ENCODE data around the gene FCRLA.
"Not testable (repeated sequence)": the region's sequence is repeated elsewhere in the genome, so short reads cannot be mapped to it uniquely, and the experiment has no call there.

The FCRLA gene

GRCh38 chr1:161676958-161677689 lies 29.9 kb upstream of the FCRLA start:
- no peak for DNase-seq (ENCODE audit: low read depth)
- H3K4me3 ChIP-seq (ENCODE audit: low read length) = no peak overlapping the region
- TF ChIP-seq CTCF (conservative IDR thresholded peaks at IDR 0.05; ENCODE audit: low read depth, low read length) = no peak

DNA sequence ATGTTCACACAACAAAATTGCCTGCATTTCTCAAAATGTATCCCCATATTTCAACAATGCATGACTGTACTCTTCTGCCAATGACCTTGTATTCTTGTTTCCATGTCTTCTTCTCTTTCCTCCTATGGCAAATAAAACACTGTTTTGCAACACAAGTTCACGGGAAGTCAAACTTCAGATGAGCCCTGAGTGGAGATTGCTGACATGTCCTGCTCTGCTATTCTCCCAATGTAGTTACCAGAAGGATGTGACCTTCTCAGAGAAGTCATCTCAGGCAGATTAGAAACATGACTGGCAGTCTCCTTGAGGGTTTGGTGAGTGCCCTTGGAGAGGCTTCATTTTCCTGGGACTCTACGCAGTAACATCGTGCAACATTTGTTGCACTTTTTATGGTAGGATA lies 28.5 kb upstream of the FCRLA start:
- DNase-seq (ENCODE audit: low read depth) = no peak
- no peak overlapping the region for H3K4me3 ChIP-seq (ENCODE audit: low read length)
- no peak for TF ChIP-seq CTCF (conservative IDR thresholded peaks at IDR 0.05; ENCODE audit: low read depth, low read length)

GRCh38 chr1:161681879-161682278 lies 25.1 kb upstream of the FCRLA start:
- no peak for TF ChIP-seq CTCF (conservative IDR thresholded peaks at IDR 0.05; ENCODE audit: low read depth, low read length)
- no peak overlapping the region for H3K4me3 ChIP-seq (ENCODE audit: low read length)
- DNase-seq (ENCODE audit: low read depth) = no peak

GRCh38 chr1:161688946-161689345 lies 18.1 kb upstream of the FCRLA start:
- no peak for TF ChIP-seq CTCF (conservative IDR thresholded peaks at IDR 0.05; ENCODE audit: low read depth, low read length)

GRCh38 chr1:161691846-161692245 lies 15.2 kb upstream of the FCRLA start:
- DNase-seq (ENCODE audit: low read depth) = no peak
- no peak overlapping the region for H3K4me3 ChIP-seq (ENCODE audit: low read length)
- TF ChIP-seq CTCF (conservative IDR thresholded peaks at IDR 0.05; ENCODE audit: low read depth, low read length) = no peak

More at GRCh38 chr1:161688946-161689345, 18.1 kb upstream of the FCRLA start:
- H3K4me3 ChIP-seq (ENCODE audit: low read length) = no peak overlapping the region
- DNase-seq (ENCODE audit: low read depth) = no peak

DNA sequence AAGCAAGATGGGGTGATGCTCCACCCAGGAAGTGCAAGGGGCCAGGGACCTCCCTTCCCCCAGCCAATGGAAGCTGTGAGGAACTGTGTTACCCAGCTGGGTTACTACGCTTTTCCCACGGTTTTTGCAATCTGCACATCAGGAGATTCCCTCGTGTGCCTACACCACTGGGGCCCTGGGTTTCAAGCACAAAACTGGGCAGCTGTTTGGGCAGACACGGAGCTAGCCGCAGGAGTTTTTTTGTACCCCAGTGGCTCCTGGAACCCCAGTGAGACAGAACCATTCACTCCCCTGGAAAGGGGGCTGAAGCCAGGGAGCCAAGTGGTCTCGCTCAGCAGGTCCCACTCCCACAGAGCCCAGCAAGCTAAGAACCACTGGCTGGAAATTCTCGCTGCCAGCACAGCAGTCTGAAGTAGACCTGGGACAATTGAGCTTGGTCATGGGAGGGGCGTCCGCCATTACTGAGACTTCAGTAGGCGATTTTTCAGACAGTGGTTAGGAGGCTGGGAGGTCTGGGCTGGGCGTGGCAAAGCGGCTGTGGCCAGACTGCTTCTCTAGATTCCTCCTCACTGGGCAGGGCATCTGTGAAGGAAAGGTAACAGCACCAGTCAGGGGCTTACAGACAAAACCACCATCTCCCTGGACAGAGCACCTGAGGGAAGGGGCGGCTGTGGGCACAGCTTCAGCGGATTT lies 13.9 kb upstream of the FCRLA start:
- H3K4me3 ChIP-seq (ENCODE audit: low read length); DNase-seq (ENCODE audit: low read depth): not testable (repeated sequence)

DNA sequence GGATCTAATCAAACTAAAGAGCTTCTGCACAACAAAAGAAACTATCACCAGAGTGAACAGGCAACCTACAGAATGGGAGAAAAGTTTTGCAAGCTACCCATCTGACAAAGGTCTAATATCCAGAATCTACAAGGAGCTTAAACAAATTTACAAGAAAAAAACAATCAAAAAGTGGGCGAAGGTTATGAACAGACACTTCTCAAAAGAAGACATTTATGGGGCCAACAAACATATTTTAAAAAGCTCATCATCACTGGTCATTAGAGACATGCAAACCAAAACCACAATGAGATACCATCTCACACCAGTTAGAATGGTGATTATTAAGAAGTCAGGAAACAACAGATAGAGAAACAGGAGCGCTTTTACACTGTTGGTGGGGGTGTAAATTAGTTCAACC lies 8.7 kb upstream of the FCRLA start:
- DNase-seq (ENCODE audit: low read depth); H3K4me3 ChIP-seq (ENCODE audit: low read length): not testable (repeated sequence)

- H3K4me3 ChIP-seq (ENCODE audit: low read length) = no peak overlapping the region
- TF ChIP-seq CTCF (conservative IDR thresholded peaks at IDR 0.05; ENCODE audit: low read depth, low read length) = no peak
- no peak for DNase-seq (ENCODE audit: low read depth)
Measured at GRCh38 chr1:161702250-161702649, 4.8 kb upstream of the FCRLA start.
